CD4-positive, alpha-beta T cell treated with Interleukin-15 for 1 hour (primary cell): ENCODE results near the gene GRIK4.

ENCODE experiments used
- DNase-seq: peaks from one replicate; pipeline ENCODE4 v3.0.0-alpha.2; 2020

GRIK4 gene

GRCh38 chr11:120793806-120794479 is 282.4 kb downstream of the GRIK4 start:
- no peak for DNase-seq

- no peak for DNase-seq
These were observed 283.2 kb downstream of the GRIK4 start for GRCh38 chr11:120794748-120795147.

- no peak for DNase-seq
These were observed 283.6 kb downstream of the GRIK4 start for GRCh38 chr11:120795185-120795584.

GRCh38 chr11:120797143-120797542 is 285.6 kb downstream of the GRIK4 start:
- DNase-seq, result no peak

GRCh38 chr11:120798854-120799253 is 287.3 kb downstream of the GRIK4 start:
- no peak for DNase-seq

GRCh38 chr11:120800206-120800605 is 288.7 kb downstream of the GRIK4 start:
- DNase-seq, result no peak

- DNase-seq, result no peak
These were observed 290.5 kb downstream of the GRIK4 start for GRCh38 chr11:120801801-120802689.

GRCh38 chr11:120805960-120806555 is 294.5 kb downstream of the GRIK4 start:
- no peak for DNase-seq

- DNase-seq, result no peak
These were observed 296.0 kb downstream of the GRIK4 start for GRCh38 chr11:120807414-120808150.

GRCh38 chr11:120808616-120809050 is 297.1 kb downstream of the GRIK4 start:
- DNase-seq, result no peak

GRCh38 chr11:120810251-120810650 is 298.7 kb downstream of the GRIK4 start:
- DNase-seq, result no peak

GRCh38 chr11:120811199-120811598 is 299.7 kb downstream of the GRIK4 start:
- DNase-seq, result no peak

GRCh38 chr11:120811731-120812130 is 300.2 kb downstream of the GRIK4 start:
- DNase-seq, result no peak

- no peak for DNase-seq
These were observed 303.2 kb downstream of the GRIK4 start for GRCh38 chr11:120814531-120815318.

GRCh38 chr11:120815319-120816100 is 304.0 kb downstream of the GRIK4 start:
- DNase-seq, result no peak

- DNase-seq, result no peak
These were observed 304.6 kb downstream of the GRIK4 start for GRCh38 chr11:120816176-120816575.

GRCh38 chr11:120816711-120817110 is 305.2 kb downstream of the GRIK4 start:
- DNase-seq, result no peak

GRCh38 chr11:120817158-120817557 is 305.6 kb downstream of the GRIK4 start:
- no peak for DNase-seq

- no peak for DNase-seq
These were observed 306.5 kb downstream of the GRIK4 start for GRCh38 chr11:120818097-120818496.

GRCh38 chr11:120819003-120819402 is 307.5 kb downstream of the GRIK4 start:
- no peak for DNase-seq
